ENCODE results near the gene MAN1A2. TPM values are rescaled to one million over a fixed set of nuclear protein-coding genes. Genes with fewer than 3 reads are reported as not detected.
"Not testable (repeated sequence)": the region's sequence is repeated elsewhere in the genome, so short reads cannot be mapped to it uniquely, and the experiment has no call there.

MAN1A2 gene
- total RNA-seq, 2 experiments from 2014 or later: 28.8 to 30.2 TPM

- no peak for DNase-seq
- no peaks in the 10 kb centered on the region for H3K9me3 Mint-ChIP-seq (ENCODE audit: low read depth)
- no peak overlapping the region for H3K27ac Mint-ChIP-seq
- H3K27me3 Mint-ChIP-seq: peaks cover 3% of the 10 kb centered on the region
- no peak for ATAC-seq
- CTCF ChIA-PET: interaction anchor here (1.0 to 4.4 kb wide), 4 partner anchors 10 to 210 kb away, joined by 3 to 26 read pairs (median 4); no protein-coding TSS in a partner anchor
- no peak overlapping the region for H3K4me3 Mint-ChIP-seq
- peaks cover 24% of the 10 kb centered on the region for H3K4me1 Mint-ChIP-seq
- no peaks in the 10 kb centered on the region for H3K36me3 Mint-ChIP-seq
These were observed 177.4 kb downstream of the MAN1A2 start for GRCh38 chr1:117544509-117545109.

- peaks cover 12% of the 10 kb centered on the region for H3K4me1 Mint-ChIP-seq
These were observed 179.2 kb downstream of the MAN1A2 start for GRCh38 chr1:117546467-117546866.

GRCh38 chr1:117553471-117553870 is 186.2 kb downstream of the MAN1A2 start:
- CTCF ChIA-PET: no interaction called here
- Mint-ChIP-seq H3K4me1 (no peaks in the 10 kb centered on the region), H3K36me3 (no peaks in the 10 kb centered on the region), H3K9me3 (ENCODE audit: low read depth) (no peaks in the 10 kb centered on the region), H3K4me3 (no peak overlapping the region), H3K27ac (no peak overlapping the region), H3K27me3 (peaks cover 7% of the 10 kb centered on the region)
- DNase-seq (no peak), ATAC-seq (no peak)

More at GRCh38 chr1:117546467-117546866, 179.2 kb downstream of the MAN1A2 start:
- Mint-ChIP-seq H3K27me3 (peaks cover 3% of the 10 kb centered on the region), H3K4me3 (no peak overlapping the region), H3K27ac (no peak overlapping the region), H3K36me3 (no peaks in the 10 kb centered on the region), H3K9me3 (ENCODE audit: low read depth) (no peaks in the 10 kb centered on the region)
- DNase-seq (no peak), ATAC-seq (no peak)
- CTCF ChIA-PET: interaction anchor here (4.4 kb wide), 1 partner anchor 12 kb away, joined by 26 read pairs; no protein-coding TSS in a partner anchor

GRCh38 chr1:117555806-117556205 is 188.6 kb downstream of the MAN1A2 start:
- Mint-ChIP-seq H3K9me3 (ENCODE audit: low read depth) (peaks cover 7% of the 10 kb centered on the region), H3K27me3 (peaks cover 7% of the 10 kb centered on the region), H3K27ac (no peak overlapping the region), H3K36me3 (peaks cover 3% of the 10 kb centered on the region), H3K4me1 (no peaks in the 10 kb centered on the region), H3K4me3 (no peak overlapping the region)
- ATAC-seq (no peak), DNase-seq (no peak)
- CTCF ChIA-PET: interaction anchor here (1.1 kb wide), 1 partner anchor 202 kb away, joined by 5 read pairs; no protein-coding TSS in a partner anchor

GRCh38 chr1:117556341-117556740 is 189.1 kb downstream of the MAN1A2 start:
- Mint-ChIP-seq H3K27ac (no peak overlapping the region), H3K9me3 (ENCODE audit: low read depth) (peaks cover 7% of the 10 kb centered on the region), H3K36me3 (peaks cover 3% of the 10 kb centered on the region), H3K4me1 (no peaks in the 10 kb centered on the region), H3K27me3 (peaks cover 7% of the 10 kb centered on the region), H3K4me3 (no peak overlapping the region)
- CTCF ChIA-PET: interaction anchor here (1.1 kb wide), 2 partner anchors 14 to 201 kb away, joined by 5 read pairs; no protein-coding TSS in a partner anchor
- ATAC-seq (no peak), DNase-seq (no peak)

- DNase-seq (no peak), ATAC-seq (no peak)
- H3K4me1 Mint-ChIP-seq: no peaks in the 10 kb centered on the region
- no peak overlapping the region for H3K27ac Mint-ChIP-seq
- CTCF ChIA-PET: interaction anchor here (1.1 kb wide), 2 partner anchors 14 to 201 kb away, joined by 5 read pairs; no protein-coding TSS in a partner anchor
- H3K4me3 Mint-ChIP-seq: no peak overlapping the region
- H3K36me3 Mint-ChIP-seq: peaks cover 3% of the 10 kb centered on the region
- H3K9me3 Mint-ChIP-seq (ENCODE audit: low read depth): peaks cover 7% of the 10 kb centered on the region
- peaks cover 7% of the 10 kb centered on the region for H3K27me3 Mint-ChIP-seq
These were observed 189.7 kb downstream of the MAN1A2 start for GRCh38 chr1:117556976-117557375.

- H3K36me3 Mint-ChIP-seq; DNase-seq; H3K9me3 Mint-ChIP-seq (ENCODE audit: low read depth); H3K27ac Mint-ChIP-seq; H3K4me3 Mint-ChIP-seq; H3K27me3 Mint-ChIP-seq; H3K4me1 Mint-ChIP-seq; ATAC-seq: not testable (repeated sequence)
- CTCF ChIA-PET: interaction anchor here (0.9 to 1.3 kb wide), 2 partner anchors 118 to 196 kb away, joined by 3 to 4 read pairs; no protein-coding TSS in a partner anchor
These were observed 191.2 kb downstream of the MAN1A2 start for GRCh38 chr1:117558451-117558850.

GRCh38 chr1:117559139-117559538 is 191.9 kb downstream of the MAN1A2 start:
- CTCF ChIA-PET: interaction anchor here (1.3 kb wide), 1 partner anchor 195 kb away, joined by 4 read pairs; no protein-coding TSS in a partner anchor
- peaks cover 7% of the 10 kb centered on the region for H3K27me3 Mint-ChIP-seq
- no peaks in the 10 kb centered on the region for H3K4me1 Mint-ChIP-seq
- ATAC-seq (no peak), DNase-seq (no peak)
- peaks cover 7% of the 10 kb centered on the region for H3K9me3 Mint-ChIP-seq (ENCODE audit: low read depth)
- H3K36me3 Mint-ChIP-seq: peaks cover 3% of the 10 kb centered on the region
- no peak overlapping the region for H3K27ac Mint-ChIP-seq
- no peak overlapping the region for H3K4me3 Mint-ChIP-seq

- no peak for ATAC-seq
- H3K27ac Mint-ChIP-seq: no peak overlapping the region
- no peaks in the 10 kb centered on the region for H3K4me1 Mint-ChIP-seq
- H3K9me3 Mint-ChIP-seq (ENCODE audit: low read depth): peaks cover 7% of the 10 kb centered on the region
- H3K27me3 Mint-ChIP-seq: peaks cover 9% of the 10 kb centered on the region
- no peak for DNase-seq
- CTCF ChIA-PET: no interaction called here
- peaks cover 3% of the 10 kb centered on the region for H3K36me3 Mint-ChIP-seq
- no peak overlapping the region for H3K4me3 Mint-ChIP-seq
These were observed 192.7 kb downstream of the MAN1A2 start for GRCh38 chr1:117559985-117560384.

GRCh38 chr1:117561071-117561470 is 193.8 kb downstream of the MAN1A2 start:
- ATAC-seq (no peak), DNase-seq (no peak)
- Mint-ChIP-seq H3K9me3 (ENCODE audit: low read depth) (peaks cover 7% of the 10 kb centered on the region), H3K36me3 (peaks cover 3% of the 10 kb centered on the region), H3K4me3 (no peak overlapping the region), H3K4me1 (no peaks in the 10 kb centered on the region), H3K27ac (no peak overlapping the region), H3K27me3 (peaks cover 9% of the 10 kb centered on the region)
- CTCF ChIA-PET: interaction anchor here (0.7 kb wide), 1 partner anchor 34 kb away, joined by 5 read pairs; no protein-coding TSS in a partner anchor

GRCh38 chr1:117561551-117561950 is 194.3 kb downstream of the MAN1A2 start:
- Mint-ChIP-seq H3K9me3 (ENCODE audit: low read depth) (peaks cover 7% of the 10 kb centered on the region), H3K4me3 (no peak overlapping the region), H3K27ac (no peak overlapping the region), H3K36me3 (peaks cover 3% of the 10 kb centered on the region), H3K27me3 (peaks cover 9% of the 10 kb centered on the region), H3K4me1 (no peaks in the 10 kb centered on the region)
- ATAC-seq: no peak
- CTCF ChIA-PET: no interaction called here
- DNase-seq: no peak

- peaks cover 7% of the 10 kb centered on the region for H3K9me3 Mint-ChIP-seq (ENCODE audit: low read depth)
- CTCF ChIA-PET: interaction anchor here (0.6 to 2.0 kb wide), 2 partner anchors 102 to 196 kb away, joined by 3 to 5 read pairs; no protein-coding TSS in a partner anchor
- H3K36me3 Mint-ChIP-seq: peaks cover 3% of the 10 kb centered on the region
- H3K4me1 Mint-ChIP-seq: no peaks in the 10 kb centered on the region
- H3K4me3 Mint-ChIP-seq: no peak overlapping the region
- ATAC-seq (no peak), DNase-seq (no peak)
- H3K27ac Mint-ChIP-seq: no peak overlapping the region
- peaks cover 2% of the 10 kb centered on the region for H3K27me3 Mint-ChIP-seq
These were observed 195.6 kb downstream of the MAN1A2 start for GRCh38 chr1:117562581-117563491.

GRCh38 chr1:117563492-117563875 is 196.2 kb downstream of the MAN1A2 start:
- H3K27ac Mint-ChIP-seq: no peak overlapping the region

More at GRCh38 chr1:117563492-117563875, 196.2 kb downstream of the MAN1A2 start:
- Mint-ChIP-seq H3K36me3 (peaks cover 3% of the 10 kb centered on the region), H3K4me3 (no peak overlapping the region), H3K9me3 (ENCODE audit: low read depth) (peaks cover 7% of the 10 kb centered on the region), H3K4me1 (no peaks in the 10 kb centered on the region), H3K27me3 (peaks cover 2% of the 10 kb centered on the region)
- CTCF ChIA-PET: interaction anchor here (0.9 to 2.0 kb wide), 2 partner anchors 28 to 195 kb away, joined by 4 to 5 read pairs; no protein-coding TSS in a partner anchor
- DNase-seq (no peak), ATAC-seq (no peak)
